Right lobe of liver (tissue), 4 donors: ENCODE measurements around the gene CDH13.

Source experiments
- CTCF ChIP-seq, 4 donors: fragments of 200-600 bp in 3 of 4; fragments of 450-650 bp in 1 of 4; IDR thresholded peaks; one replicate each; pipeline versions ENCODE4 v1.5.1 to v1.8.0; 2016 to 2022; ENCODE audit warnings: antibody characterized with exemption in 4 of 4, mild to moderate bottlenecking in 2 of 4
- POLR2A ChIP-seq: fragments of 450-650 bp; IDR thresholded peaks from one replicate; pipeline ENCODE4 v1.6.1; 2017; ENCODE audit warnings: antibody characterized with exemption, mild to moderate bottlenecking
- donor health status: DM: no; HTN: no; CAD: no.
- donor health status: DM: no; HTN: no; CAD: no.
- donor health status: DM: no; HTN: yes; CAD: no.

- TF ChIP-seq CTCF (IDR thresholded peaks at IDR 0.05) (no peak), POLR2A (no peak)
Measured at GRCh38 chr16:83365166-83365565, 738.4 kb downstream of the CDH13 start.
